BE2C (cell line): ENCODE data around the gene OTUD1.

Experiments
- DNase-seq: peaks from one replicate; pipeline ENCODE4 v3.0.0-alpha.2; 2020
- H3K27me3 ChIP-seq: fragments of 250-450 bp; sonication (Bioruptor Pico); 2 replicates; pipeline ENCODE4 v1.5.1; 2020; ENCODE audit warnings: mild to moderate bottlenecking
- H3K36me3 ChIP-seq: fragments of 250-450 bp; sonication (Bioruptor Pico); 2 replicates; pipeline ENCODE4 v1.5.1; 2020; ENCODE audit warnings: mild to moderate bottlenecking
- H3K4me1 ChIP-seq: fragments of 250-450 bp; sonication (Bioruptor Pico); 2 replicates; pipeline ENCODE4 v1.5.1; 2020
- H3K4me3 ChIP-seq: 2 replicates; pipeline ENCODE4 v1.5.1; 2011; ENCODE audit warnings: low read depth, low read length
- H3K9me3 ChIP-seq: fragments of 250-450 bp; sonication (Bioruptor Pico); 2 replicates; pipeline ENCODE4 v1.5.1; 2020
- CTCF ChIP-seq: IDR thresholded peaks from 2 replicates; pipeline ENCODE4 v1.5.1; 2012; ENCODE audit warnings: mild to moderate bottlenecking, low read depth, low read length

The OTUD1 gene

DNA sequence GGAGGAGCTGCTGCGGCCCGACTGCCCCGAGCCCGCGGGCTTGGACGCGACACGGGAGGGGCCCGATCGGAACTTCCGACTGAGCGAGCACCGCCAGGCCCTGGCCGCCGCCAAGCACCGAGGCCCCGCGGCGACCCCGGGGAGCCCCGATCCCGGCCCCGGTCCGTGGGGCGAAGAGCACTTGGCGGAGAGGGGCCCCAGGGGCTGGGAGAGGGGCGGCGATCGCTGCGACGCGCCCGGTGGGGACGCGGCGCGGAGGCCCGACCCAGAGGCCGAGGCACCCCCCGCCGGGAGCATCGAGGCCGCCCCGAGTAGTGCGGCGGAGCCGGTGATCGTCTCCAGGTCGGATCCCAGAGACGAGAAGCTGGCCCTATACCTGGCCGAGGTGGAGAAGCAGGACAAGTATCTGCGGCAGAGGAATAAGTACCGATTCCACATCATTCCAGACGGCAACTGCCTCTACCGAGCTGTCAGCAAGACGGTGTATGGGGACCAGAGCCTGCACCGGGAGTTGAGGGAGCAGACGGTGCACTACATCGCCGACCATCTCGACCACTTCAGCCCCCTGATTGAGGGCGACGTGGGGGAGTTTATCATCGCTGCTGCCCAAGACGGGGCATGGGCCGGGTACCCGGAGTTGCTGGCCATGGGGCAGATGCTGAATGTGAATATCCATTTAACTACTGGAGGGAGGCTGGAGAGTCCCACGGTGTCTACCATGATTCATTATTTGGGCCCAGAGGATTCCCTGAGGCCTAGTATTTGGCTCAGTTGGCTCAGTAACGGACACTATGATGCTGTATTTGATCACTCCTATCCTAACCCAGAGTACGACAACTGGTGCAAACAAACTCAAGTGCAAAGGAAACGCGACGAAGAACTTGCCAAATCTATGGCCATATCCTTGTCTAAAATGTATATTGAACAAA, 1.4 kb downstream of the OTUD1 start:
- peak overlapping the region; percentile 32 for H3K4me3 ChIP-seq
- DNase-seq, result no peak
- no peaks in the 10 kb centered on the region for H3K9me3 ChIP-seq
- H3K36me3 ChIP-seq, result no peaks in the 10 kb centered on the region
- H3K27me3 ChIP-seq, result peaks cover 21% of the 10 kb centered on the region
- no peaks in the 10 kb centered on the region for H3K4me1 ChIP-seq
- TF ChIP-seq CTCF, result no peak

DNA sequence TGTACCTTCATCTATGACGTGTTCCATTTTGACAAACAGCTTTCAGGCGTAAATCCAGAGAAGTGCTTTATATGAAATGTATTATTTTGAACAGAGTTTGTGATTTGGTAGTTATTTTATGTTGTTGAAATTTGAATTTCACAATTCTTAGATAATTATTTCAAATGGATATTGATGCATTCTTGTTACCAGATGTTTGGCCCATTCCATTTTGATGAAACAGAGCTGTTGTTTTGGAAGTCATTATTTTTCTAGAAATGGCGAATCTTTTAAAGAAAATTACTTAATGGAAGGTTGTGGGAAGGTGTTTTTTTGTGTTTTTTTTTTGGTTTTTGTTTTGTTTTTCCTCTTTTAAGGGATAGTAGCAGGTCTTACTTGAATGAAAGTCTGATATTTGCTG, 2.4 kb downstream of the OTUD1 start:
- no peak for TF ChIP-seq CTCF
- no peaks in the 10 kb centered on the region for H3K9me3 ChIP-seq
- H3K4me1 ChIP-seq, result no peaks in the 10 kb centered on the region
- H3K27me3 ChIP-seq, result peaks cover 21% of the 10 kb centered on the region
- DNase-seq, result no peak
- no peaks in the 10 kb centered on the region for H3K36me3 ChIP-seq
- no peak overlapping the region for H3K4me3 ChIP-seq

GRCh38 chr10:23442936-23443335, 4.1 kb downstream of the OTUD1 start:
- TF ChIP-seq CTCF, result no peak
- Histone ChIP-seq H3K27me3 (peaks cover 21% of the 10 kb centered on the region), H3K9me3 (no peaks in the 10 kb centered on the region), H3K4me3 (no peak overlapping the region), H3K4me1 (no peaks in the 10 kb centered on the region), H3K36me3 (no peaks in the 10 kb centered on the region)
- no peak for DNase-seq

GRCh38 chr10:23445591-23445990, 6.7 kb downstream of the OTUD1 start:
- H3K4me3 ChIP-seq, result no peak overlapping the region
- peaks cover 9% of the 10 kb centered on the region for H3K27me3 ChIP-seq
- H3K4me1 ChIP-seq, result no peaks in the 10 kb centered on the region
- no peaks in the 10 kb centered on the region for H3K9me3 ChIP-seq
- no peak for DNase-seq
- H3K36me3 ChIP-seq, result no peaks in the 10 kb centered on the region
- TF ChIP-seq CTCF, result no peak

DNA sequence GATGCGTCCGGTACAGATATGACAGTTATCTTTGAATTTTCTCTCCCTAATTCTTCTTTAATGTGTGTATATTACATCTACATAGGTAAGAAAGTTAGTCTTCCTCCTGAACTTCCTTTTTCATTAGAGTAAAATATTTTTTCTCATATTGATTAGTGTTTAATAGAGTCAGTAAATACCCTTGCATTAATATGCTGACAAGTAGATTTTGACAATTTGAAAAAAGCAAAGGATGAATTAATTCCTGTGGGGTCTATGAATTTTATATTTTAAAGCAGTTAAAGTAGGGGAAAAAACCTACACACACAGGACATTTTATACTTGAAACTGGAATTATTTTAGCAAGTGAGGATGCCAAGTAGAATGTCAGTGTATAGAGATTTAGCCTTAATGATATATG, 9.4 kb downstream of the OTUD1 start:
- Histone ChIP-seq H3K36me3 (no peaks in the 10 kb centered on the region), H3K27me3 (no peaks in the 10 kb centered on the region), H3K9me3 (no peaks in the 10 kb centered on the region), H3K4me1 (no peaks in the 10 kb centered on the region), H3K4me3 (no peak overlapping the region)
- TF ChIP-seq CTCF, result no peak
- no peak for DNase-seq
